NCI-H2081 treated with DMSO at 0.1 percent for 48 hours (cell line): ENCODE data around the gene LRP1B.

Experiments
- DNase-seq: peaks from one replicate; lab custom pipeline; 2025; lab: John Stamatoyannopoulos, UW

The LRP1B gene

GRCh38 chr2:141513853-141514252 is 617.0 kb downstream of the LRP1B start:
- DNase-seq: no peak

- DNase-seq: no peak
Observed at GRCh38 chr2:141508806-141509595, 621.8 kb downstream of the LRP1B start.

GRCh38 chr2:141508086-141508752 is 622.6 kb downstream of the LRP1B start:
- no peak for DNase-seq

GRCh38 chr2:141506135-141506534 is 624.7 kb downstream of the LRP1B start:
- no peak for DNase-seq

GRCh38 chr2:141501752-141502151 is 629.1 kb downstream of the LRP1B start:
- DNase-seq: no peak

- no peak for DNase-seq
Observed at GRCh38 chr2:141499123-141499522, 631.7 kb downstream of the LRP1B start.

- DNase-seq: no peak
Observed at GRCh38 chr2:141498561-141498960, 632.3 kb downstream of the LRP1B start.

GRCh38 chr2:141497272-141497671 is 633.5 kb downstream of the LRP1B start:
- DNase-seq: no peak

GRCh38 chr2:141496810-141497209 is 634.0 kb downstream of the LRP1B start:
- no peak for DNase-seq

GRCh38 chr2:141493936-141494335 is 636.9 kb downstream of the LRP1B start:
- DNase-seq: no peak

GRCh38 chr2:141492816-141493215 is 638.0 kb downstream of the LRP1B start:
- no peak for DNase-seq

- DNase-seq: no peak
Observed at GRCh38 chr2:141490886-141491285, 639.9 kb downstream of the LRP1B start.

- DNase-seq: no peak
Observed at GRCh38 chr2:141482697-141483096, 648.1 kb downstream of the LRP1B start.

GRCh38 chr2:141475801-141476200 is 655.0 kb downstream of the LRP1B start:
- no peak for DNase-seq

- DNase-seq: no peak
Observed at GRCh38 chr2:141468761-141469160, 662.1 kb downstream of the LRP1B start.

- no peak for DNase-seq
Observed at GRCh38 chr2:141467331-141467730, 663.5 kb downstream of the LRP1B start.

GRCh38 chr2:141464995-141465394 is 665.8 kb downstream of the LRP1B start:
- no peak for DNase-seq

- no peak for DNase-seq
Observed at GRCh38 chr2:141458351-141458750, 672.5 kb downstream of the LRP1B start.

- DNase-seq: no peak
Observed at GRCh38 chr2:141455877-141456276, 674.9 kb downstream of the LRP1B start.

GRCh38 chr2:141455211-141455826 is 675.5 kb downstream of the LRP1B start:
- DNase-seq: no peak

GRCh38 chr2:141440072-141440635 is 690.7 kb downstream of the LRP1B start:
- DNase-seq: no peak

GRCh38 chr2:141439524-141439923 is 691.3 kb downstream of the LRP1B start:
- no peak for DNase-seq

GRCh38 chr2:141438536-141438935 is 692.3 kb downstream of the LRP1B start:
- DNase-seq: no peak
